CD4-positive, alpha-beta T cell treated with Interleukin-17A for 4 hours (primary cell): ENCODE measurements around the gene PAIP2.
"Not testable (repeated sequence)": the region's sequence is repeated elsewhere in the genome, so short reads cannot be mapped to it uniquely, and the experiment has no call there.

Source experiments
- DNase-seq: peaks from one replicate; pipeline ENCODE4 v3.0.0-alpha.2; 2020; ENCODE audit warnings: mixed read lengths

PAIP2 gene

GRCh38 chr5:139379626-139380449 is 38.2 kb downstream of the PAIP2 start:
- DNase-seq: no peak

- no peak for DNase-seq
Measured at GRCh38 chr5:139381837-139382761, 40.4 kb downstream of the PAIP2 start.

- no peak for DNase-seq
Measured at GRCh38 chr5:139382807-139383206, 41.2 kb downstream of the PAIP2 start.

GRCh38 chr5:139383275-139383992 is 41.8 kb downstream of the PAIP2 start, which contains the start of gene SLC23A1:
SLC23A1 (minus strand) TSS chr5:139383297; CDS start chr5:139383253, 44 bp downstream.
- DNase-seq: no peak

- no peak for DNase-seq
Measured at GRCh38 chr5:139383993-139384590, 42.4 kb downstream of the PAIP2 start.

- DNase-seq: no peak
Measured at GRCh38 chr5:139384591-139385051, 43.0 kb downstream of the PAIP2 start.

- peak; percentile 48 for DNase-seq
Measured at GRCh38 chr5:139385061-139386049, 43.7 kb downstream of the PAIP2 start.

GRCh38 chr5:139386050-139386438 is 44.4 kb downstream of the PAIP2 start:
- DNase-seq: no peak

- DNase-seq: not testable (repeated sequence)
Measured at GRCh38 chr5:139386956-139387355, 45.3 kb downstream of the PAIP2 start.

- no peak for DNase-seq
Measured at GRCh38 chr5:139387611-139388197, 46.0 kb downstream of the PAIP2 start.

- no peak for DNase-seq
Measured at GRCh38 chr5:139388198-139388821, 46.7 kb downstream of the PAIP2 start.

GRCh38 chr5:139389701-139390638 is 48.3 kb downstream of the PAIP2 start, which contains the start of gene MZB1:
MZB1 (minus strand) TSS chr5:139389913; CDS start chr5:139389856, 57 bp downstream.
- peak; percentile 49 for DNase-seq

- no peak for DNase-seq
Measured at GRCh38 chr5:139390639-139391569, 49.2 kb downstream of the PAIP2 start.

GRCh38 chr5:139391570-139392323 is 50.1 kb downstream of the PAIP2 start:
- DNase-seq: no peak

- DNase-seq: no peak
Measured at GRCh38 chr5:139392324-139392677, 50.6 kb downstream of the PAIP2 start.

GRCh38 chr5:139392678-139393496 is 51.2 kb downstream of the PAIP2 start:
- peak; percentile 78 for DNase-seq
